EH (cell line): ENCODE results near the gene ATXN10.
"Not testable (repeated sequence)": the region's sequence is repeated elsewhere in the genome, so short reads cannot be mapped to it uniquely, and the experiment has no call there.

ENCODE experiments used
- DNase-seq: peaks from one replicate; pipeline ENCODE4 v3.0.0-alpha.2; 2015; ENCODE audit warnings: low read depth

ATXN10 gene

GRCh38 chr22:45709060-45709739, 37.6 kb downstream of the ATXN10 start:
- peak; percentile 88 for DNase-seq

DNA sequence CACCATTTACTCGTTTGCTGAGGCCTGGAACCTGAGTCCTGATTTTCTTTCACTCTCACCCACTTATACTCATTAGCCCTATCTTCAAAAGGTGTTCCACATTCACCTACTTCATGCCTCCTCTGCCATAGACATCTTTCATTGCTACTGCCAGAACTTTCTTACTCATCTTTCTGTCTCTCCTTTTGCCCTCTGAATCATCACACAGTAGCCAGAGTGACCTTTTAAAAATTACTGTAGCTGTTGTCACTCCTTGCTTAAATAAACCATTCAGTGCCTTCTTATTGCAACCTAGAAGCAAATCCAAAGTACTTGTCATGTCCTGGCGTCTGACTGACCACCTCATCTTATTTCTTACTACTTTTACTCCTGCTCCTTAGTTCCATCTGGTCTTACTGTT, 38.2 kb downstream of the ATXN10 start:
- peak; percentile 88 for DNase-seq

GRCh38 chr22:45710469-45710868, 38.8 kb downstream of the ATXN10 start:
- DNase-seq, result no peak

- not testable (repeated sequence) for DNase-seq
Observed at GRCh38 chr22:45714390-45714789, 42.8 kb downstream of the ATXN10 start.

DNA sequence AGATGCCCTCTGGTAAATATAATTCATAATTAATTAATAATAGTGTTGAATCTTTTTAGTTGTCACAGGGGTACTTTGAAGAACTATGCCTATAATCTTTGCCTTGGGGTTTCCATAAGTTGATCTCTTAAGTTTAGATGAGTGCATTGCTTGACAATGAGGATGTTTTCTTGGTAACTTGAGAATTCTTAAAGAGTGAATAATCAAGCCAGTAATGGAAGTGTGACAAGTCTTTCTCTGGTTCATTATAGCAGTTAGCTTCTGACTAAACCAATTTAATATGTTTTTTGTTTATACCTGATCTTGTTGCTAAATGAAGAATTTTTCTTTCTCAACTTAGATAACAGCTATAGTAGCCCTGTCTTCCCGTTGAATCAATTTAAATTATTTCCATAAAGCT, 46.2 kb downstream of the ATXN10 start:
- peak; percentile 87 for DNase-seq

DNA sequence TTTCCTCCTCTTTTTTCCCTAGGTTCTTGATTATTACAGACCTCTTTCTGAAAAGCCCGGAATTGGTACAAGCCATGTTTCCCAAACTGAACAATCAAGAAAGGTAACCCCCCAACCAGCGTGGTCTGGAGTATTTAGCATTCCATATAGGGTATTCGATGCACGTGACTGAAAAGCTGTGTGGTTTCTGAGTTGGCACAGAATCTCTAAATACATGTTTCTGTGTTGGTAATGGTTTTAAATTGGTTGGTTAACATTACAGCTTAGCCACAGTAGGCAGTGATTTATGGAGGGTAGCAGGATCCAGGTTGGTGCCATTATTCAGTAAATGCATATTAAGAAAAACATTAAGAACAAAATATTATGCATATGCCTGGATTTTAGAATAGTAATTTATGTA, 46.8 kb downstream of the ATXN10 start:
- DNase-seq, result peak; percentile 10

GRCh38 chr22:45720839-45721378, 49.3 kb downstream of the ATXN10 start:
- DNase-seq, result peak; percentile 16

DNA sequence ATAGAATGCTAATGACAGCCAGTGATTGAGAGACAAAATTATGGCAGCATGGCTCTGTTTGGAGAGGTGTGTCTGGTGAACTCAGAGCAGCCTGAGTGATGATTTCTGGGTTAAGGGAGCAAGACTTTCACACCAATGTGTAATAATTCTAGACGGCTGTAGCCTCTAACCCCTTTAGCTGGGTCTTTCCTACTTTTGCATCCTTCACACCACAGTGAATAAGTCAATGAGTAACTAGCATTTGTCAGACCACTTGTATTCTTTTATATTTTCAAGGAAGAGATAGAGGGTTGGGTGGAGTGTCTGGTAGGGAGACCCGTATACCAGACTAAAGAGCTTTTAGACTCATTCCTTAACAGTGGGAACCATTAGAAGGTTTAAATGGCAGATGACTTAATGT, 50.4 kb downstream of the ATXN10 start:
- DNase-seq, result no peak

GRCh38 chr22:45726081-45726480, 54.4 kb downstream of the ATXN10 start:
- no peak for DNase-seq

GRCh38 chr22:45731041-45731797, 59.6 kb downstream of the ATXN10 start:
- DNase-seq, result peak; percentile 79

- no peak for DNase-seq
Observed at GRCh38 chr22:45731798-45732495, 60.3 kb downstream of the ATXN10 start.

GRCh38 chr22:45735273-45735672, 63.6 kb downstream of the ATXN10 start:
- no peak for DNase-seq

DNA sequence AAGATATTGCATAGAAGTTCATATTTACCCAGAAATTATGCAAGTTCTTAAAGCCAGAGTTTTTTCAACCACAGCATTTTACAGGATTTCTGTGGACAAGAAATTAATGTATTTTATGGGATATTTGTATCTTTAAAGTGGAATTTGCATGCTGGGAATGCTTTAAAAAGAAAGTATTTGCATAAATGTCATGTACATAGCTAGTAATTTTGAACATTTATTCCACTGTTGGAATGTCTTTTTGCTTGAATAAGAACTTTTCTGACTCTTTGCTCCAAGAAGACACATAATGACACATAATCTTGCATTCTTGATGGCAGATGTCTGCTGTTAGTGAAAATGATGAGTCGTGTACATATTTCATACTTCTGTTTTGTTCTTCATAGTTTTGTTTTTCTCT, 66.6 kb downstream of the ATXN10 start:
- peak; percentile 70 for DNase-seq

GRCh38 chr22:45740236-45740635, 68.6 kb downstream of the ATXN10 start:
- peak; percentile 28 for DNase-seq

GRCh38 chr22:45742866-45743450, 71.3 kb downstream of the ATXN10 start:
- peak; percentile 80 for DNase-seq

- DNase-seq, result peak; percentile 62
Observed at GRCh38 chr22:45743687-45744086, 72.1 kb downstream of the ATXN10 start.

DNA sequence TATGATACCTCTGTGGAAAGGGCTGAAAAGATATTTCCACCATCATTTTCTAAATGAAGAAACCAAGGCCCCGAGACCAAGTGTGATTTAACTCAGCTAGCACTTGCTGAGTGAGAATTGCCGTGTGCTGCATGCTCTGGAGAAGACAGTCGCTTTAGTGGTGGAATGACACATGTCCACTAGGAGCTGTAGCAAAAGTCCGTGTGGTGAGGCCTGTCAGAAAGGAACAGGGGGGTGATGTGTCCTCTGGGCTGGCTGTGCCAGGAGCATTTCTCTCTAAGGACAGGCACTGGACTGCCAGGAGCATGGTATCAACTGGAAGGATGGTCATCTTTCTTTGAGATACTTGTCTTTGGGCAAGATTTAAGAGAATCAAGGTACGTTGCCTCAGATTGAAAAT, 72.8 kb downstream of the ATXN10 start:
- no peak for DNase-seq

GRCh38 chr22:45750626-45751025, 79.0 kb downstream of the ATXN10 start:
- DNase-seq, result no peak

- no peak for DNase-seq
Observed at GRCh38 chr22:45752036-45752435, 80.4 kb downstream of the ATXN10 start.

DNA sequence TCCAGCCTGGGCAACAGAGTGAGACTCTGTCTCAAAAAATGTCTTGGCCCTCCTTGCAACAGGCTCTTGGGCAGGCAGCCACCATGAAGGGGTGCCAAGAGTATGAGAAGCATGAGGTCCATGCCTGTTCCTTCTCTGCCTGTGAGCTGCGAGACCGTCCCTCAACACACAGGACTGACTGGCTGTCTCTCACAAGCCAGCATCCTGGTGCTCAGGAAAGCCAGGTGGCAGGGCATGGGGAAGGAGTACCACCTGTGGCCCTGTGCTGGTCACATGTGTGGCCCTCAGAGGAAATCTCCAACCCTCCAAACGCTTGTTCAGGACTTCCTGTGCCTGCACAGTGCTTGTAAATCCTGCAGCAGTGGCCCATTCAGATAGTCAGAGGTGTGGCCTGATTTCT, 83.2 kb downstream of the ATXN10 start:
- no peak for DNase-seq

- peak; percentile 34 for DNase-seq
Observed at GRCh38 chr22:45756558-45756957, 84.9 kb downstream of the ATXN10 start.

DNA sequence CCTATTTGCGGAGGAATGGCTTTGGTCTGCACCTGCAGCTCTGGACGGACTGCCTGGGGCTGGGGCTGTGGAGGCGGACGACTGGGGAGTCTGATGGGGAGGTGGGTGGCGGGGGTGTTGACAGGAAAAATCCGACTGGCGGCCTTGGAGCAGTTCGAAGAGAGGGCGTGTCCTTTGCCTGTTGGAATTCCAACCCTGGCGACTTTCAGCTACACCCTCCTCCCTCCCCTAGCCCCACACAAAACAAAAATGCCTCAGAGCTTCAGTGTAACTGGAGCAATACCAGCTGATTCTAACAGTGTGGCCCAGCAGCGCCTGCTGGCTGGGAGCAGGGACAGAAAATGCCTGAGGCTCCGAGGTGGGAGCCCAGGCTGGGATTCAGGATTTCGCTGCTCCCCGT, 85.4 kb downstream of the ATXN10 start:
- peak; percentile 81 for DNase-seq
